Effector CD8-positive, alpha-beta T cell (primary cell): ENCODE data around the gene HOMER2.
"Not testable (repeated sequence)": the region's sequence is repeated elsewhere in the genome, so short reads cannot be mapped to it uniquely, and the experiment has no call there.

ENCODE experiments used
- DNase-seq: peaks from one replicate; lab custom pipeline; 2025; lab: John Stamatoyannopoulos, UW

The HOMER2 gene

GRCh38 chr15:82894971-82895520 is 57.5 kb downstream of the HOMER2 start:
- no peak for DNase-seq

DNA sequence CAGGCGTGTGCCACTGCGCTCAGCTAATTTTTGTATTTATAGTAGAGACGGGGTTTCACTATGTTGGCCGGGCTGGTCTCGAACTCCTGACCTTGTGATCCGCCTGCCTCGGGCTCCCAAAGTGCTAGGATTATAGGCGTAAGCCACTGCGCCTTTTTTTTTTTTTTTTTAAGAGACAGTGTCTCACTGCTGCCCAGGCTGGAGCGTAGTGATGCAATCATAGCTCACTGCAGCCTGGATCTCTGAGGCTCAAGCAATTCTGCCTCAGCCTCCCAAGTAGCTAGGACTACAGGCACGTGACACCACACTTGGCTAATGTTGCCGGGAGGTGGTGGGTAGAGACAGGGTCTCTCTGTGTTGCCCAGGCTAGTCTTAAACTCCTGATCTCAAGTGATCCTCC is 59.0 kb downstream of the HOMER2 start:
- not testable (repeated sequence) for DNase-seq

DNA sequence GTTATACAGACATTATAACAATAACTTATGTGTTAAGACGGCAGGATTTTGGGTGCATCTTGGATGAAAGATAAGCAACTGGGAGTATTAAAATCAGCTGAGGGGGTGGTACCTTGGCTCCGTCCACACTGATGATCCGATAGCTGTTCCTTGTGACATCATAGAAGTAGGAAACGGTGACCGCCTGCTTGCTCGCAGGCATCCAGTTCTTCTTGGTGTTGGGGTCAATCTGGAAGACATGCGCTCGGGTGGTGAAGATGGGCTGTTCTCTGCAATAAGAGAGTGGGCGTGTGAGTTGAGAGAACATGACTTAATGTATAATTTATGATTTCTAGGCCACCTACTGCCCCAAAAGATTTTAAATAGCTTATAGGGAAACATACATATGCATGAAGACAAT is 59.9 kb downstream of the HOMER2 start:
- no peak for DNase-seq

- DNase-seq, result no peak
Measured at GRCh38 chr15:82890995-82891390, 61.5 kb downstream of the HOMER2 start.

DNA sequence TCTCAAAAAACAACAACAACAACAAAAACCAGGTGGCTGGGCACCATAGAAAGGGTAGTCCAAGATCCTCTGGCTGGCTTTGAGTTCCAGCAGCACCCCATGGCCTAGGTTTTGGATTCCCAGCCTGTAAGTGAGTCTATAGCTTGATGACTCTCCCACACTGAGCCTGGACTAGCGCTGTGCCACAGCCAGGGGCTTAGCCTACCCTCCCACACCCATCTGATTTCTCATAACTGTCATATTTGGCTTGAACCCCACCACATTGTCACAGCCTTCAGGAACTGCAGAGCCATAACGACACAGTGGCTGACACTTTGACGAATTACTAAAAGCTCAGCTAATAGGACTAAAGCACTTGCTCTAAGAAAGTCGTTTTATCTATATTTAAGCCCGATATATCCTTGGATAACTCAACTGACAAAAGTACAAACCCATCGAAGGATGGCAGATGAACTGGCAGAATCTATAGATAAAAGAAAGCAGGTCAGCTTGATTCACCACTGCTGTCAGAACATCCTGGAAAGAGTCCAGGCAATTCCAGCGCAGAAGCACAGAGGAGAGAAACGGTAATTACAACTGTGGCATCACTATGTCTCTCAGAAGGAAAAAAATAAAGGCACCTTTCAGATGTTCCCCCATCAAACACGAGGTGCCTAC is 62.1 kb downstream of the HOMER2 start:
- DNase-seq, result no peak

- DNase-seq, result no peak
Measured at GRCh38 chr15:82882273-82882928, 70.1 kb downstream of the HOMER2 start.

GRCh38 chr15:82881747-82882146 is 70.8 kb downstream of the HOMER2 start:
- no peak for DNase-seq

GRCh38 chr15:82880704-82881103 is 71.8 kb downstream of the HOMER2 start:
- DNase-seq, result no peak

DNA sequence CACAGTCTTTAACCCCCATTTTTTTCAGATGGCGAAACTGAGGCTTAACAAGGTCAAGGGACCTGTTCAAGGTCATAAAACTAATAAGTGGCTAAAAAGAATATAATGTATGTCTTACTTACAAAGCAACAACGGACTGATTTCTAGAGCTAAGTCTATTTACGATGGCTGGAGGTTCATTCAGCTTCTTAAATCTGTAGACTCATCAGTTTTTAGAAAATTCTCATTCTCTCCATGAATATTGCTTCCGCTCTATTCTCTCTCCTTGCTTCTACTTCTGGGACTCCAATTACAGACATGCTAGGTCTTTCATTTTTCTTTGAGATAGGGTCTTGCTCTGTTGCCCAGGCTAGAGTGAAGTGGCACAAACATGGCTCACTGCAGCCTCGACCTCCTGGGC is 74.2 kb downstream of the HOMER2 start:
- DNase-seq, result no peak

GRCh38 chr15:82877825-82878224 is 74.7 kb downstream of the HOMER2 start:
- DNase-seq, result no peak

DNA sequence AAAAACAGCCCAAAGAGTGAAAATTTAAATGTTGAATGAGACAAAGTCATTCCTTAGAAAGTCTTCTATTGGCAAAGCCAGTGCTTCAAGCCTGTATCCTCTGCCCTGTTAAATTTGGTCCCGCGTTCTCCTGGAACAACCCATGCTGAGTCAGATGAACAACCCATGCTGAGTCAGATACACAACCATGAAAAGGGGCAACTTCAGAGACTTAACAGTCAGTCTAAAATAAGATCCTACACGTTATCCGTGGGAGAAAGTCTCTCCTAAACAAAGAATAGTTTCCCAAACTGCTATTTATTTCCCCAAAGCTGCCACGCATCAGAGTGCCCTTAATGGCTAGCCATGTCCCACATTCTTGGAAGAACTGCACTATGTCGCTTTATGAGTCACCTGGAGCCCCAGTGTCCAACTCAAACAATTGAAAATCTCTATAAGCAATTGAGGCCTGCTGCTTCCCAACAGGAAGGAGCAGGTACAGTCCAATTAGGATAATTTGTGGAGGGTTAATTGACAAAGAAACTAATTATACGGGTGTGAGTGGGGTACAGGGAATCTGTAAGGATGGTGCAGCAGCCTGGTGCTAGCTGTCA is 77.0 kb downstream of the HOMER2 start:
- no peak for DNase-seq

GRCh38 chr15:82874961-82875360 is 77.6 kb downstream of the HOMER2 start:
- no peak for DNase-seq

DNA sequence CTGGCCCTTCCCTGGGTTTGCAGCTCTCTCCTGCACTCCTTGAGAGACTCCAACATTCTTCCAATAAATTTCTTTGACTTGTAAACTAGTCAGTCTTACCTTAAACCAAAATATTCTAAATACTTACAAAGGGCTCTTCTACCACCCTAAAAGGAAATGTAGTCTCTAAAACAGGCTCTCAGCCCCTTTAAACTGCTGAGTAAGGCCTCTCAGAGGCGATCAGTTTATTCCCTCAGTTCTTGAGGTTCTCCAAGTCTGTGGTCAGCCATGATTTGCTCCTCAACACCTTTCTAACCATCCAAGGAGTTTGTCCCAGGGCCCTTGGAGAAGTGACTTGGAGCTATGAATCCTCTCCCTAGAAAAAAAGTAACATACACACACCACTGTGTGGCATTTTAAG is 78.3 kb downstream of the HOMER2 start:
- DNase-seq, result no peak

GRCh38 chr15:82873000-82873680 is 79.4 kb downstream of the HOMER2 start:
- no peak for DNase-seq

GRCh38 chr15:82871832-82872484 is 80.6 kb downstream of the HOMER2 start:
- DNase-seq, result no peak

GRCh38 chr15:82871358-82871757 is 81.2 kb downstream of the HOMER2 start:
- no peak for DNase-seq

- no peak for DNase-seq
Measured at GRCh38 chr15:82870727-82871320, 81.7 kb downstream of the HOMER2 start.

DNA sequence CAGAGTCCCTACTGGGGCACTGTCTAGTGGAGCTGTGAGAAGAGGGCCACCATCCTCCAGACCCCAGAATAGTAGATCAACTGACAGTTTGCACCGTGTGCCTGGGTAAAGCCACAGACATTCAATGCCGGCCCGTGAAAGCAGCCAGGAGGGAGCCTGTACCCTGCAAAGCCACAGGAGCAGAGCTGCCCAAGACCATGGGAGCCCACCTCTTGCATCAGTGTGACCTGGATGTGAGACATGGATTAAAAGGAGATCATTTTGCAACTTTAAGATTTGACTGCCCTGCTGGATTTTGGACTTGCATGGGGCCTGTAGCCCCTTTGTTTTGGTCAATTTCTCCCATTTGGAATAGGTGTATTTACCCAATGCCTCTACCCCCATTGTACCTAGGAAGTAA is 86.5 kb downstream of the HOMER2 start:
- not testable (repeated sequence) for DNase-seq

DNA sequence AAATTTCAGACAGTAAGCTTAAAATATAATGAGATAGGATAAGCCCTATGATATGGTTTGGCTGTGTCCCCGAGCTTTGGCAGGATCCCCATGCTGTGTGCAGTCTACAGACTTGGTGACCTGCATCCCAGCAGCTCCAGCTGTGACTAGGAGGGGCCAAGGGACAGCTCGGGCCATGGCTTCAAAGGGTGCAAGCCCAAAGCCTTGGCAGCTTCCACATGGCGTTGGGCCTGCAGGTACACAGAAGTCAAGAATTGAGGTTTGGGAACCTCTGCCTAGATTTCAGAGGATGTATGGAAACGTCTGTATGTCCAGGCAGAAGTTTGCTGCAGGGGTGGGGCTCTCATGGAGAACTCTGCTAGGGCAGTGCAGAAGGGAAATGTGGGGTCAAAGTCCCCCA is 86.9 kb downstream of the HOMER2 start:
- not testable (repeated sequence) for DNase-seq

DNA sequence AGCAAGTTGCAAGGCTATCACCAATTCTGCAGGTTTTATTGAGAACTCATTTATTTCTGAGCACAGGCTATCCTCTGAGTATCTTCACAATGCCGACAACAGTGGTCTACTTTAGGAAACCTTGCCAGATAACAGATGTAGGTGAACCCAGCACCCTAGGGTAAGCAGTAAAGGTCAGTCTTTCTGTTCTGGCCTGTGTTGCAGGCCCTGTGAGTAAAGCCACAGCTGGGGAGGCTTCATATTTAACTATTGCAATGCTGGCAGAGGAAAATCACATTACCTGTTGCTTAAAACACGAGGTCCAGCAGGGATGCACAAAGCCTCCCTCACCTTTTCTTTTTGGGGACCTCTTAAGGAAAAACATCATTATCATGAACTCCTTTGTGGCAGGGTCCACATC is 87.6 kb downstream of the HOMER2 start:
- DNase-seq, result no peak

- no peak for DNase-seq
Measured at GRCh38 chr15:82862886-82863285, 89.6 kb downstream of the HOMER2 start.

GRCh38 chr15:82858932-82859331 is 93.6 kb downstream of the HOMER2 start:
- no peak for DNase-seq
